ENCODE measurements around the gene PLCG2.

The PLCG2 gene

DNA sequence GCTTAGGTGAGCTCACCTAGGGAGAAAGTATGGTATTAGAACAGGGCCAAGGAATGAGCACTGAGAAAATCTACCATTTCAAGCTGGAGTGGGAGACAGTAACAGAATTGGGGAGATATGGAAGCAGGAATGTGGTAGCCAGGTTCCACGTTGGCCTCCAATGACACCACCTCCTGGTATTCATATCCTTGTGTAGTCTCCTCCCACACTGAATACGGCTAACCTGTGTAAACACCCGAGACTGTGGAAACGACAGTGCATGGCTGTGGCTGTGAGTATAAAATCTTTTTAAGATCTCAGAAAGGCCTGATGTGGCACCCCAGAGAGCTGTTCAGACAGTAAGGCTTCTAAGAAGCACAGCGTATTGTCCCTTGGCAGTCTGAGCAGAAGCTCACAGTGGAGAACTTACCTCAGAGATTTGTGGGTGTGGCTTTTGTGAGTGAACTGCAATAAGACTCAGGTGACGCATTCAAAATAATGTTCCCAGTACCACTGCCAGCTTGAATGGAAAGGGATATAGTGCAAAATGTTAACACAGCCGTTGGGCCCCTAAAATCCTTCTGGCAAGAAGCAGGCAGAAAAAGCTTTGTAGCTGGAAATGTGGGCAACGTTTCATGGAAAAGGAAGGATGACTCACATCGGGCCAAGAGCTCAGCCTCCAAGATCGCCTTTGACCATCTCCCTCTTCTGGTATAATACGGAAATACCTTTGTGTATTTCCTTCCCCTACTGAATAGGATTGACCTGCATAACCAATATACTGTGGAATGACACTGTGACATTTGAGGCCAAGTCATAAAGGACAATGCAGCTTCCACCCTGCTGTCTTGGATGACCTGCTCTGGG is 217.8 kb downstream of the PLCG2 start:
- H3K4me3 ChIP-seq (ENCODE audit: low read depth, low read length) = no peak overlapping the region
- no peak for DNase-seq (ENCODE audit: low read depth)
- TF ChIP-seq, protein P1, sequence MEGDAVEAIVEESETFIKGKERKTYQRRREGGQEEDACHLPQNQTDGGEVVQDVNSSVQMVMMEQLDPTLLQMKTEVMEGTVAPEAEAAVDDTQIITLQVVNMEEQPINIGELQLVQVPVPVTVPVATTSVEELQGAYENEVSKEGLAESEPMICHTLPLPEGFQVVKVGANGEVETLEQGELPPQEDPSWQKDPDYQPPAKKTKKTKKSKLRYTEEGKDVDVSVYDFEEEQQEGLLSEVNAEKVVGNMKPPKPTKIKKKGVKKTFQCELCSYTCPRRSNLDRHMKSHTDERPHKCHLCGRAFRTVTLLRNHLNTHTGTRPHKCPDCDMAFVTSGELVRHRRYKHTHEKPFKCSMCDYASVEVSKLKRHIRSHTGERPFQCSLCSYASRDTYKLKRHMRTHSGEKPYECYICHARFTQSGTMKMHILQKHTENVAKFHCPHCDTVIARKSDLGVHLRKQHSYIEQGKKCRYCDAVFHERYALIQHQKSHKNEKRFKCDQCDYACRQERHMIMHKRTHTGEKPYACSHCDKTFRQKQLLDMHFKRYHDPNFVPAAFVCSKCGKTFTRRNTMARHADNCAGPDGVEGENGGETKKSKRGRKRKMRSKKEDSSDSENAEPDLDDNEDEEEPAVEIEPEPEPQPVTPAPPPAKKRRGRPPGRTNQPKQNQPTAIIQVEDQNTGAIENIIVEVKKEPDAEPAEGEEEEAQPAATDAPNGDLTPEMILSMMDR (IDR thresholded peaks at IDR 0.05; ENCODE audit: insufficient read depth, low read depth, low read length, missing control alignments) = no peak

DNA sequence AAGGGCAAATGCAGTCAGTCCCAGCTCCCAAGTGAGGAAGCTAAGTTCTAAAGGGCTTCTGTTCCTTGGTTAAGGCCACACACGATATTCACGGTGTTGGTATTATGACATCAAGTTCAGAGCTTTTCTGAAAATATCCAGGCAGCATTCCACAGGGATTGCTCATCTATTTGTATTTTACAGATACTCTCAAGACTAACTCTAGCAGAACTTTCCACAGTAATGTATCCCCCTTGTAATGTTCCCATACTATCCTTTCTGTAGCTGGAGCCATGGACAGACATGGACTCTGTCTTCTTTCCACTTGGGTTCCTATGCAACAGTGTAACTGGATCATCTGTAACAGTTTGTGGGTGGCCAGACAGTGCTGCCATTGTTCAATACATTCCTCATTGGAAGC is 218.6 kb downstream of the PLCG2 start:
- H3K4me3 ChIP-seq (ENCODE audit: low read depth, low read length) = no peak overlapping the region
- TF ChIP-seq, protein P1 (IDR thresholded peaks at IDR 0.05; ENCODE audit: insufficient read depth, low read depth, low read length, missing control alignments) = no peak
- no peak for DNase-seq (ENCODE audit: low read depth)

DNA sequence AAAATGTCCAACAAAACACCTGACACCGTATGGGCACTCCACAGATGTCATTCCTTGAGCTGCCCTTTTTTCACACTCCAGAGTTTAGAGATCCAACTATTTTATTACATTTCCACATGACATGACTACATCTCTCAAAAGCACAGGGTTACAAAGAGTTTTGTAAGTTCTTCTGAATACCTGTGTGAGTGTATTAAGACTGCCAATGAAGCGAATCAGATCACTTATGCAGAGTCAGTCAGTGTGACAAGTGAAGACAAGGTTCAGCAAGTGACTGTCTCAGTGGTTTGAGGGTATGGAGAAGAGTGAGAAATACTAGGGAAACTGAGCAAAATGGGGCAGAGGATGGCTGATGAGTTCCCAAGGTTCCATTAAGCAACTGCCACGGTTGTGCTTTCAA is 223.7 kb downstream of the PLCG2 start:
- TF ChIP-seq, protein P1 (IDR thresholded peaks at IDR 0.05; ENCODE audit: insufficient read depth, low read depth, low read length, missing control alignments) = no peak
- DNase-seq (ENCODE audit: low read depth) = no peak
- no peak overlapping the region for H3K4me3 ChIP-seq (ENCODE audit: low read depth, low read length)

DNA sequence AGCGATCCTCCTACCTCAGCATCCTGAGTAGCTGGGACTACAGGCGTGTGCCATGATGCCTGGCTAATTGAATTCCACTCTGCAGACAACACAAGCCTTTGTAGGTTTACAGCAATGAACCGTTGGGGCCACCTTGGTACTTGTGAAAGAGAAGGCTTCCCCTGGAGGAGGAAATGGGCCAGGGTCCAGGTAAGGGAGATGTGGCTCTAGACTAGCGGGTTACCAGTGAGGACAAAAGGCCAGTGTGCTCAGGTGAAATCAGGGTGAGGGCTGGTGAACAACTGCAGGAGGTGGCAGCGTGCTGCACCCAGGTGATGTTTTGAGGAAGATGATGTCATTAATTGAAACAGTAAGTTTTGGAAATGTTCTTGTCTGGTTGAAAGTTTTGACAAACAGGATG is 225.5 kb downstream of the PLCG2 start:
- TF ChIP-seq, protein P1 (IDR thresholded peaks at IDR 0.05; ENCODE audit: insufficient read depth, low read depth, low read length, missing control alignments) = no peak
- no peak overlapping the region for H3K4me3 ChIP-seq (ENCODE audit: low read depth, low read length)

DNA sequence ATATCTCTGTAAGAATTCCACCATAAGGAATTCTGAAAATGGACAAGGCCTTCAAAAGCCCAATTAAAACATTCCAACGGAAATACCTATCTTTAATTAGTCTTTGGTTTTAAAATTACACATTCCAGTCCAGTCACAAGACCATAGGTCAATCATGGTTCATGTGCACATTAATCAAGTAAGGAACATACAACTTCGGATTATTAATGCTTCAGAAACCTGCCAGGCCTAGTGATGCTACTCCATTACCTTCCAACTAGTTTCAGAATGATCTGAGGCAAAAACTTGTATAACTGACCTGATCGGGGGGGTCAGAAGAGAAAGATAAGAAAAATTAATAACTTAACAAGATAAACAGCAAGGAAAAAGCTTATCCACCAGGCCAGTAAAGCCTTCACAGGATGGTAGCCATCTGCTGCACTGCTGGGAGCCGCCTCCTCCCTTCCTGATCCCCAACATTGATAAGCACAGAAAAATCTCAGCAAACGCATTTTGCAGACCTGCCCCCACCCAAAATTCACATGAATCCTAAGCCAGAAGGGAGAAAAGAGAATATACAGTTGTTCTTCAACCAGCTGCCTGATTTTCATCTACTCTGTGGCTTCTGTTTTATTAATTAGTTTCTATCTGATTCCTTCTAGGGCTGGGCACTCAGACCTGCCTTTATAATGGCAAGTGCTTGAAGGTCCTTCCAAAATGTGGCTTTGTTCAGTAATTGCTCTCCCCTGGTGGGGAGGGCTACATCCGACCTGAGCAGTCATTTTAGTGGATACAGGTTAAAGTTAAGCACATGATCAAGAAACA is 226.1 kb downstream of the PLCG2 start:
- H3K4me3 ChIP-seq (ENCODE audit: low read depth, low read length) = no peak overlapping the region
- TF ChIP-seq, protein P1 (IDR thresholded peaks at IDR 0.05; ENCODE audit: insufficient read depth, low read depth, low read length, missing control alignments) = no peak
- no peak for DNase-seq (ENCODE audit: low read depth)

More for the DNA sequence above, 225.5 kb downstream of the PLCG2 start:
- no peak for DNase-seq (ENCODE audit: low read depth)

DNA sequence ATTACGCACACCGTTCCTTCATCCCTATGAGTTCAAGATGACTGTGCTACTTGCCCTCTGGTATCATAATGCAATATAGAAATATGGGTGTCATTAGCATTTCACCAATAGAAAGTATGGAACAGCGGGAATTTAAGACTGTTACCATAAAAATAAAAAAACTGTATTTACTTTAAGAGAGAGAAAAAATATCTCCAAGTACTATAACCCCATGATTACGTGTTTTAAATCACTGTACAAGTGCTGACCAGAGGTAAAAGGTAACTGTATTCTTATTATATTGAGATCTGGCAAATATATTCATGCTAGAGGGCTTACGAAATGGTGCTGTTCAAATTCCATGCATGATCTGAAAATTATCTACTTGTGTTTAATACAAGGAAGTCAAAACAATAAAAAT is 226.9 kb downstream of the PLCG2 start:
- no peak overlapping the region for H3K4me3 ChIP-seq (ENCODE audit: low read depth, low read length)
- no peak for DNase-seq (ENCODE audit: low read depth)
- TF ChIP-seq, protein P1 (IDR thresholded peaks at IDR 0.05; ENCODE audit: insufficient read depth, low read depth, low read length, missing control alignments) = no peak
